Stimulated activated CD8-positive, alpha-beta memory T cell treated with anti-CD3 and anti-CD28 coated beads, Interleukin-12 subunit alpha, Interleukin-12 subunit beta, amount 100 ng/mL, for 24 hours (primary cell): ENCODE results near the gene FMO3.

ENCODE experiments used
- DNase-seq: peaks from one replicate; pipeline ENCODE4 v3.0.0-alpha.2; 2020; ENCODE audit errors: extremely low read depth

FMO3 gene

DNA sequence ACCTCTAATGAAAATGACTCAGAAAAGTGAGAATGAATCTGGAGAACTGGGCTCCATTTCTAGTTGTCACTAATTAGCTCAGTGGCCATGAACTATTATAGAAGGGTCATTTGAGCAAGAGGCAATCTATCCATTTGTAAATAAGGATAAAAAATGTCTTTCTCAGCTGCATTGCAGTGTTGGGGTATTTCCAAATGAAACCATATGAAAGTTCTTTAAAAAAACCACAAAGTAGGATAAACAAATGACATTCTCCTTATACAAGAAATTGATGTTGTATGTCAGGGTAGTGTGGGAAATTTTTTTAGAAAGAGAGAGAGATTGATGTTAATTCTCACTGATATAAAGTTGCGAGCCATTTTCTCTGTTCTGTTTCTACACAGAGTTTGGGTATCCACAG, 26.0 kb downstream of the FMO3 start:
- DNase-seq: no peak

DNA sequence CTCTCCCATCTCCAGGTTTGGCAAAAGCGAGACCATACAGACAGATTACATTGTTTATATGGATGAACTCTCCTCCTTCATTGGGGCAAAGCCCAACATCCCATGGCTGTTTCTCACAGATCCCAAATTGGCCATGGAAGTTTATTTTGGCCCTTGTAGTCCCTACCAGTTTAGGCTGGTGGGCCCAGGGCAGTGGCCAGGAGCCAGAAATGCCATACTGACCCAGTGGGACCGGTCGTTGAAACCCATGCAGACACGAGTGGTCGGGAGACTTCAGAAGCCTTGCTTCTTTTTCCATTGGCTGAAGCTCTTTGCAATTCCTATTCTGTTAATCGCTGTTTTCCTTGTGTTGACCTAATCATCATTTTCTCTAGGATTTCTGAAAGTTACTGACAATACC, 26.4 kb downstream of the FMO3 start:
- no peak for DNase-seq

DNA sequence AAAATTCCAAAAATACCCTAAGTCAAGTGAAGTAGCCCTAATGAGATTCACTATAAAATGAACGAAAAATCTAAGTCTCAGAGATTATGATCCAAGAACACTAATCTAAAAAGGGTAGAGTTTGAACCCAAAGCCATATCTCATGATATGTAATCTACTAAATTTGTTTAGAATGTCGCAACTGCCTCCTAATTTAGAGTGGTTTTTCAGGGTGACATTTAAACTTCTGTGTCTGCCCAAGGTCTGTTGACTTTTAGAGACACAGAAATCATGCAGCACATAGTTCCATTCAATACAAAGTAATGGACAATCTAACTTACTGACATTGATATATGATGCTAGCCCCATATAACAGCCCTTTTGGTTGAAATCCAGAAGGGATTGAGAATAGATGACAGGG, 28.9 kb downstream of the FMO3 start:
- no peak for DNase-seq

DNA sequence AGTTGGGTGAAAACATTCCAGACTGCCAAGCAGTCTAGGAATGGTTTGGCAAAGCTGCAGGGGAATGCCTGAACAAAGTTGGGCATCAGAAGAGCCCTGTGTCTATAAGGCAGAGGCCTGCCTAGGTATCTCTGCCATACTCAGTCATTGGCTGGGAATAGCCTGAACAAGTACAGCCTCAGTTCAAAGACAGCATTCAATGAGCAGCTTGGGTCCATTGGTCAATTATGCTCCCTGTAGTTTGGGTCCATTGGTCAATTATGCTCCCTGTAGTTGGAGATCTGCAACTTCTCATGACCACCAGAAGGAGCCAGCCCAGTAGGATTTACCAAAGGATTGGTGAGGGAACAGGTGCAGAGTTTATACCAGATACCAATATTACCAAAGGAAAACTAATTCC, 31.6 kb downstream of the FMO3 start:
- DNase-seq: no peak

DNA sequence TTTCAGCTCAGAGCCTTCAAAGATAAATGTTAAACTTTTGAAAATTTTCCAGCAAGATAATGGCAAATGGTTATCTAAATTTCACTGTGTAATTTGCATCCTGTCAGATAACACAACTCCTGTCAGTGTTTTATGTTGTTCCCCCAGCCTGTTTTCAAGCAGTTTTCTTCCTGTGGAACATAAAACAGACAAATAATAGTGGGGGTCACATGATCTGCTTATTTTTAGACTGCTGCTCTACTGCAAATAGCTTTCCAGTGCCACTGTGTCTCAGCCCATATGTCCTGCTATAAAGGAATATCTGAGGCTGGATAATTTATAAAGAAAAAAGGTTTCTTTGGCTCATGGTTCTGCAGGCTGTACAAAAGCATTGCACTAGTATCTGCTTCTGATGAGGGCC, 32.2 kb downstream of the FMO3 start:
- no peak for DNase-seq

DNA sequence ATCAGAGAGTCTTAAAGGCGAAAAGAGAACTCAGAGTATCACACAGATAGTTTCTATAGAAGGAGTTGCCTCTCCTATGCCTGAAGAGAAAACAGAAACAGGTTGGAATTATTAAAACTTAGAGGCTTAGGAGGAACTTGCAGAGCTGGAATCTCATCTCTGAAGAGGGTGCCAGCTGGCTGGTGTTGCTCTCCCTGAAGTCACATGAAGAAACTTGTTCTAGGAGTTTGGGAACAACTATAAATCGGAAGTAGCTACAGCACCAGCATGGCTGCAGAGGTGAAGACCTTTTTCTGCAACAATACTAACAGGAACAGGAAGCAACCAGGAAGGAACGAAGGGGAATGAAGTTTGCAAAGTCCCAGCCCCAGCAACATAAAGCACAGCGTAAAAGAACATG, 35.8 kb downstream of the FMO3 start:
- no peak for DNase-seq

DNA sequence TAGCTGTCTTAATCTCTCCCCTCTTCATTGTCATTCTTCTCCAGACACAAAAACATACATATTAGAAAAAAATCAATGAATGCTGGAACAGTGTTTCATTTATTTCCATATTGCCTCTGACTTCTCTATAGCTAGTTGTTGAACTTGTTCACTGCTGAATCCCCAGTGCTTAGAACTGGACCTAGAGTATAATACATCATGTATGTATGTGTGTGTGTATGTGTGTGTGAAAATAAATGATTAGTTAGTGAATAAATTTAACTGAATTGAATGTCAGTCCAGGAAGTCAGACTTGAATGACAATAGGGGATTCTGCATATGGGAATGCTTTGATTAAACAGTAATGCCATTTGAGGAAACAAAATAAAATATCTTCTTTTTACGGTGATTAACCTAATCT, 36.4 kb downstream of the FMO3 start:
- no peak for DNase-seq

DNA sequence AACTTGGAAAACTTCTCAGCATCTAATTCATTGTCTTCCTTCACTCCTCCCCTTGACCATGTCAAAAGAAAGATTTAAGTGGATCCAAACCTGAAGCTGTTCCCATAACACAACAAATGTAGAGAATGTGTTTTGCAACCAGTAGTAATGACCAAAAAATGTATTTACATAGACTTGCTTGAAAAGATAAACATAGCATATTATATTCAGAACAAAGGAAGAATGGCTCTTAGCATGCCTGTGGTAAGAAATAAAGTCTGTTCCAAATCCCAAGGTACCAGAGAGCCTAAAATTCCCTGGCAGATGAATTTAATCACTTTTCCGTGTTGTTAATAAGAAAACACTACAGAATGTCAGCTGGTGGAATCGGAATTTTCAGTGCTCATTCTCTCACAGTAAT, 36.8 kb downstream of the FMO3 start:
- DNase-seq: no peak

DNA sequence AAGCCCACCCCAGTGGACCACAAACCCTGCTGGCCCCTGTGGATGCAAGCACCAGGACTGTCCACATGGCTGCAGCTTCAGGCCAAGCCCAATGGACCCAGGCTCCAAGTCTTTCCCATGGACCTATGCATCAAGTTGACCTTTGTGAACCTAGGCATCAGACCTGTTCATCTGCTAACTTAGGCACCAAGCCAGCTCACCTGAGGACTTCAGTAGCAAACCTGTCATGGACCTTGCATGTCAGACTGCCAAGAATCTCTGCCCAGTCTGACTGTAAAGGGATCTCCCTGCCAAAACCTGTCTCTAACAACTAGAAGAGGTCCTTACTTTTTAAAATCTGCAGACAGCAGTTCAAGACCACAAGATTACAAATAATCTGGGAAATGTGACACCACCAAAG, 37.8 kb downstream of the FMO3 start:
- DNase-seq: no peak

DNA sequence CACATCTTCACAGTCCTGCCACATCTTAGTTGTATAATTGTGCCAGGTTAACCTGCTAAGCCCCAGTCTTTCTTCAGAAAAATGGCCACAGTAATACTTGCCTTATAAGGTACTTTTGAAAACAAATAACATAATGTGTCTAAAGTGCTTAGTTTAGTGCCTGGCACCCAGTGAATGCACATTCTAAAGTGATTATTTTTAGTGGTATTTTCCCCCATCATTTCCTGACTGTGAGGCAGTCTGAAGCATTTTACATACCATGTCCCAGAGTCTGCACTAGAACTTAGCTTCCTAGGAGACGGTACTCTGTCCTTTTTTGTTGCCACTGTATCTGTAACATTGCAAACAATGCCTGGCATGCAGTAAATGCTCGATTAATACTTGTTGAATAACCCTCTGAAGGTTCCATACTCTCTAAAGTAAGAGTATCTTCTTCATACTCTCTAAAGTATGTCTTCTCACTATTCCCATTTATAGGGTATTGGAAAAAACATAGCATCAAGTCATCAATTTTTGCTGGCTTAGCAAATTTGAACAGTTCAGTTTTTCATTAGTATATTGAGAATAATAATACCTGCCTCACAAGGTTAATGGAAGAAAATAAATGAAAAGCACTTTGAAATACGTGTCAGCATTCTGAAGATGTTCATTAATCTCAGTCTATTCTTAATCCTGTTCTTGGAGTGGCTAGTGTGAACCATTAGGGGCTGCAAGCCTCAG, 43.7 kb downstream of the FMO3 start:
- DNase-seq: no peak

DNA sequence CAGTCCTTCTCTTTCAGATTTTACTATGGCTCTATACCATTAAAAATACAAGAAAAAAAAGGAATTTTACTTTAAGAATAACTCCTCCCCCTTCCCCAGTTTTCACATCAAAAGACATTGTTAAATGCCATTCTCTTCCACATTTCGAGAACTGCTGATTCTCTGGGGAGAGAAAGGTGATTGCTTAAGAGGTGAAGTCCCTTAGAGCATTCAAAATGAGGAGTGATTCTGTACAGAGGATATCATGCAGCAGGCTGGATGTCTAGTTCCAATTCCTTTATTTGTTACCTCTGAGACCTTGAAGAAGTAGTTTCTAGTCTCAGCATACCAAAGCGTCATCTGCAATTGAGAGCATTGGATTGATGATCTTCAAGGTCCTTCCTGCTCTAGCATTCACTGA, 46.9 kb downstream of the FMO3 start:
- DNase-seq: no peak

DNA sequence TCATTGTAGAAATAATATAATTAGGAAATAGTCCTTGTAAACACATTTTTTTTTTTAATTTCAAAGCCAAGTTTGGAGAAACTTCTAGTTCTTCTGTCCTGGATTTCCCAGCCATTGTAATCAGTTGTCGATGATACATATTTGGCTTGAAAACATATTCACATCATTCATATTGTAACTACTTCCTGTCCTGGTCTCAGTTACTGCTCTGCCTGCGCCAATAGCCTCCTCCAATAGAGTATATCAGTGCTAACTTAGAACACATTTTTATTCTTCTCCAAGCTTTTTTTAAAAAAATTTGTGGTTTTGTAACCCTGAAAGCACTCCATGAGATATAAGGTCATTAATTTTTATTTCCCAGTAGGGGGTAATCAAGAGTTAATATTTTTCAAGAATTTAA, 48.3 kb downstream of the FMO3 start:
- DNase-seq: no peak

DNA sequence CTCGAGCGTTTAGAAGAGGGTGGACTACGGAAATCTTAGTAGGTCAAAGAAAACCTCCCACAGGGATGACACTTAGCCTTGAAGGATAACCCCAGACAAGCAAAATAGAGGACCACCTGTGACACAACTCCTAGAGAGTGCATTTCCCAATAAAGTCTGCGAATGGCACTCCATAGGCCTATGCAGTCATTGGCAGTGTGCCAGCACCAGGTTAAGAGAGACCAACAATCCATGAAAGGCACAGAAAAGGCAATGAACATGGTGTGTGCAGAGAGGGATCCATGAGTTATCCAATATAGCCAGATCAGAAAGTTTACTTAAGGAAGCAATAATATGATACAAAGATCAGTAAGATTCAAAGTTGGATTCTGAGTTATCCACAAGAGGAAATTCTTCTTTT, 49.2 kb downstream of the FMO3 start:
- no peak for DNase-seq

DNA sequence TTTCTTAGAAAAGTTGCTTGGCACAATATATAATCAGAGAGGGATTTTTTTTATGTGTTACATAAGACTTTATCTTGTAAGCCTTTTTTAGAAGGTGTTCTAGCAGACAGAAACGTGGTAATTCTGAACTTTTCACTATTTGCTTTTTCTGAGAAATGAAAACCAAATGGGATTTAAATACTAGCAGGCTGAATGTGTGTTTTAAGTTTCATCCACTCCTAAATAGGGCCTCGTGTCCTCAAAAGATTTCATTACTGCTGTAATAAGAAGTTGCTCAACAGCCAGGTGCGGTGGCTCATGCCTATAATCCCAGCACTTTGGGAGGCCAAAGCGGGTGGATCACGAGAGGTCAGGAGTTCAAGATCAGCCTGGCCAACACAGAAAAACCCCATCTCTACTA, 49.7 kb downstream of the FMO3 start:
- DNase-seq: no peak

DNA sequence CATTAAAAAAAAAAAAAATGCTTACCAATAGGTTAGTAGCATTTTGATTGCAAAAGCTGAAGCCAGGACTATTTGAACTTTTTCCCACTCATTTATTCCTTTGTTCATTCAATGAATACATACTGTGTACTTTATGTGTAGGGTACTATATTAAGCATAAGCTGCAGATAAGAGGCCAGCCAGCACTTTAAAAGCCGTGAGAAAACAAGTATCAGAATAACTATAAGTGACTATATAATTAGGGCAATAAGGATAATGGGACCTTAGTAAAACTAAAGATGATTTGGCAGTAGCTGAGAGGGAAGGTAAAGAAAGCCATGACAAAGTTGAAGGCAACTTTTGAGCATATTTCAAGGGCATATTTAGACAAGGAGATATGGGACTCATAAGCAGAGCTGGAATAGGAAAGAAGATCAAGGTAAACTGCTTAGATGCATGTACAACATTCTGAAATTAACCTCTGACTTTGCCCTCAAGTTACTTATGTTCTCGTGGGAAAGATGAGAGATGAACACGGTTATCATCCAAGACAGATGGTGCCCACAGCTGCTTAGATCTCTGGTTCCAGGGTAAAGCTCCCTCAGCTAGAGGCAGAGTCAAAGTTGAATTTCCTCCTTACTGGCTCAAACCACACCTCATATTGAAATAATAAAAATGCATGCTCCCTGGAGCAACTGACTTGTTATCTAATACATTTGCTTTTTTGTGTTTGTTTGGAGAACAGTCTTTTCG, 50.4 kb downstream of the FMO3 start:
- no peak for DNase-seq

DNA sequence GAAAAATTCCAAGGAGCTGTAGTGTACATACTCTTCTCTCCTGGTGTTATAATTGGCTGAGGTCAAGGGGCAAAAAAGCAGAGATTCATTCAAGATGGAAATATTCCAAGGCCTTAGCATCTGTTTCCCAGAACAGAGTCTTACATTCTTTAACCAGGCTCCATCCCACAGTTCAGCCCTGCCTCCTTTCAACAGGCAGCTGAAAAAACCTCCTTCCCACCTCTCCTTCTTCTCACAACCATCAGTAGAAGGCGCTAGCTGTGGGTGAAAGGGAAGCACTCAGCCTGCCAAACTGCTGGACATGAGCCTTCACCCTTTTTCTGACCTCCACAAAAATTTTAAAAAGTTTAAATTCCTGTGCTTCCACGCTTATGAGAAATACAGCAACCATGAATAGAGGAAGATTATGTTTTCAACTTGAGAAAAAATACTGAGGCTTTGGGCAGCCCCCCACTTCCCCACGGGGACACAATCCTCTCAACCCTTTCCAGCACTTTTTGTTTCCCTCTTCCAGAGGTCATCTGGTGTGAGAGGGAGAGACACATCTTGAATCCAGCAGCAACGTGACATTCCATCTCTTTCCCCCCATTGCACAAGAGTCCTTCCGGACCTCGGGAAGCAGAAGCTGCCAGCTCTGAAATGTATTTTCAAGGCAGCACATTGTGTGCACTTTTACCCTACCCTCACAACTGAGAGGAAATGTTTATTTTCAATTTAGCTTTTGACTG, 51.1 kb downstream of the FMO3 start:
- no peak for DNase-seq

DNA sequence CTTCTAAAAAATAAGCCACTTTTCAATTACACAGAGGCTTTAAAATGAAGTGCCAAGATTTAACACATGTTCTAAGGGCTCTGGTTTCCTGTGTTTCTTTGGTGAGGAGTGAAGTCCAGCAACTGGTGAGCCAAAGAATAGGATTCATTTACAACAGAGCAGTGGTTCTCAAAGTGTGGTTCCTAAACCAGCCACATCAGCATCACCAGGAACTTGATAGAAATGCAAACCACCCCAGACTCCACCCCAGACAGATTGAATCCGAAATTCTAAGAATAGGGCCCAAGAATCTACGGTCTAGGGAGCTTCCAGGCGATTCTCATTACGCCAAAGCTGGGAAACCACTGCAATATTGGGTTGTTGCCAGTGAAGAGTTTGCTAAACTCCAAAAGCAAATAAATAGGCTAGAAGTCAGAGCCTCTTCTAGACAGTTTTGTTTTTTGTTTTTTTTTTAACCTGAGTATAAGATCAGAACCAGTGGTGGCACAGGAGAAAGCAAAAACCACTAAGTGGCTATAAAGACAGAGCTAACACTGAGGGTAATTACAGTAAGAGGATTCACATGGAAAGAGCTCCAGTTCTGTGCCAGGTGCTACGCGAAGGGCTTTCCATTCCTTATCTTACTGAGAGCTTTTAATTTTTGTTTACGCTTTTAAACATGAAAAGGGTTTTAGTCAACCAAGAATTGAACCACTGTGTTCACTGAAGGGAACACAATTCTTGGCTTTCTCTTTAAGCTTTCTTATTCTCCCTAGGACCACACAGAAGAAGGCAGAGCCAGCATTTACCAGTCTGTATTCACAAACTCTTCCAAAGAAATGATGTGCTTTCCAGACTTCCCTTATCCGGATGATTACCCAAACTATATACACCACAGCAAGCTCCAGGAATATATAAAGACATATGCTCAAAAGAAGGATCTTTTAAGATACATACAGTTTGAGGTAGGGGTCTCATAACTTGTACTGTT, 52.0 kb downstream of the FMO3 start:
- no peak for DNase-seq

DNA sequence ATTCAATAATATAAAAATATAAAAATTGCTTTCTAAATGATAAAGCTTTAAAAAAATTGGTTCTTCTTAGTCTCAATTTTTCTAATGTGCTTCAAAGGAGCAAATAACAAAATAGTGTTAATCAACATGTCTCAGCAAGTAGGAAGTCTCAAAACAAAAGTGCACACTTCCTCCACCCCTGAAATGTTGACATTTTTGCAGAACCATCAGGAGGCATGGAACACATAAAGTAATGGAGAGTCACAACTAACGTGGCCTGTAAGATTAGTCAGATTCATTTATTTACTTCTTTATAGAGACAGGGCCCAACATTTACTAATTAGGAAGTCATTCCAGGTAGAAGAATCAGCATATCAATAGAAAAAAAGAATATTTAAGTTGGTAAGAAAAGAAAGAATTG, 59.5 kb downstream of the FMO3 start:
- no peak for DNase-seq

DNA sequence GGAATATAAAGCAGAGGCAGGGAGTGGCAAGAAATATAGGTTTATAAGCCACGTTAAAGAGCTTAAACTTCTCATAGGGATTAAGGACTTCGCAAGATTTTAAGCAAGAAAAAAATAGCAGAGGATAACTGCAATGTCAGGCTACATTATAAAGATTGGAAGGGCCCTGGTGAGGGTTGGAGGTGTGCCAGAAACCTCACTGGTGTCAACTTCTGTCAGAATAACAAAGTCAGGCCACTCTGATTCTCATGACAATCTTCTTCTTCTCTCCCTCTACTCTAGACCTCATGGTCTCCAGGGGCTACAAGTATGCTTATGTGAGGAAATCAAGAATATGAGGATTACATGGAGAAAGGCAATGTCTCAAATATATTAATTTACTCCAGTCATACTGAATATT, 61.8 kb downstream of the FMO3 start:
- DNase-seq: no peak

DNA sequence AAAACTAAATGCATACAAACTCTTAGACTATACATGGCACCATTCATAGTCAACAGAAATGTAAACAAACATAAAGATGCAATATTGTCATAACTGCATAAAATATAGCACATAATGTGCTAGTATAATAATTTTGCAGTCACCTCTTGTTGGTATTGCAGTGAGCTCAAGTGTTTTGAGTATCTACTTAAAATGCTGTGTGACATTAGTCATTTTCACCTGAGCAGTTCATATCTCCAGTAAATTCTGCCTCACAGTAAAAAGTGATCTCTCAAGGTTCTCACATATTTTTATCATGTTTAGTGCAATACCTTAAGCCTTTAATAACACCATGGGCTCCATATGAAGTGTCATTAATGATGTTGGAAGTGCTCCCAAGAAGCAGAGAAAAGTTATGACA, 64.8 kb downstream of the FMO3 start:
- DNase-seq: no peak

DNA sequence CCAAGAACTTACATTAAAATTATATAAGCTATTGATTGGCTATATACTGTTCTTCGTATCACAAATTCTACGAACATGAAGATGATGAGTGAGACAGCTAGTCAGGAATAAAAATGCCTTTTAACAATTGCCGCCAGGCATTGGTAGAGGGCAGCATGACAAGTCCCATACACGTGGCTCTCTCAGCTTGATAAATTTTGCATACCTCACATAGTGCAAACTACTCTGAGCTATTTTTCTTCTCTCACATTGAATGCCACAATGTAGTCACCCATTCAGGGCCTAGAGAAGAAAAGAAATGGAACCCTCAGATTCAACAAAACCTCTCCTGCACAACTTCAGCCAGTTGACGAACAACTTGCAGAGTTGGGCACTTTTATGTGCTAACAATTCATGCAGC, 67.4 kb downstream of the FMO3 start:
- no peak for DNase-seq

DNA sequence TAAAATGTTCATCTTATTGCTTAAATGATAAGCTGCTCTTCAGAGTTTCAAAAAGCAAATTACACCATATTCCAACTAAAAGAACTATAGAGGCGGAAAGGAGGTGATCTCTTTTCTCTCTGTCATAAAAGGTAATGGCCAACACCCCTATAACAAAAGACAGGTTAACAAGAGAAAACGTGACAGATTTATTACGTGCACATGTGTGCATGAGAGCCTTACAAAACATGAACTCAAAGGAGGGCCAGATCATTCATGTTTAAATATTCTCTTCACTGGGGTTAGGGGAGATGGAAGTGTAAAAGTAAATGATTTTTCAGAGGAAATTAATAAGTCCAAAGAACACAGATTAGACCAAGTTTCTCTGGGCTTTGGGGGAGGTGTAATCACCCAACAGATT, 67.8 kb downstream of the FMO3 start:
- DNase-seq: no peak
